GM19351 (cell line): ENCODE measurements around the gene CNN3.

Experiments
- ATAC-seq: cut with Tn5 transposase; IDR thresholded peaks from one replicate; pipeline ENCODE4 v1.9.1; 2021; ENCODE audit warnings: mild to moderate bottlenecking, moderate library complexity; ENCODE audit not compliant: unreplicated experiment

CNN3 gene

GRCh38 chr1:94862718-94863117 lies 64.2 kb downstream of the CNN3 start:
- ATAC-seq, result no peak

DNA sequence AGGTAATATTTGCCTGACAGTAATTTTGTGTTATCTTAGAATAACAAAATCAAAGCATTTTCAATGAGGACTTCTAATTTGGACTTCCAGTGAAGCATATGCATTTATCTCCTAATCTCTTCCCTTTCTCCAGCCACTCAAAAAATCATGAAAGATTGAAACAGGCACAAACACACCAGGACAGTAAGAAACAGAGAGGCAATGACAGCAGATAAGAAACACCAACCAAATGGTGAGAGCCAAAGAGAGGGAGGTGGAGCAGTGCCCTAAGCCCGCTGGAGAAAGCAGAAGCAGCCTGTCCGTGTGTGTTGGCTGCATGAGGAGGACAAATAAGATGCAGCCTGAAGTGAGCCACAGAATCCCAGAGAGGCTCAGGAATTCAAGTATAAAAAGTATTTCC lies 67.7 kb downstream of the CNN3 start:
- ATAC-seq, result no peak

DNA sequence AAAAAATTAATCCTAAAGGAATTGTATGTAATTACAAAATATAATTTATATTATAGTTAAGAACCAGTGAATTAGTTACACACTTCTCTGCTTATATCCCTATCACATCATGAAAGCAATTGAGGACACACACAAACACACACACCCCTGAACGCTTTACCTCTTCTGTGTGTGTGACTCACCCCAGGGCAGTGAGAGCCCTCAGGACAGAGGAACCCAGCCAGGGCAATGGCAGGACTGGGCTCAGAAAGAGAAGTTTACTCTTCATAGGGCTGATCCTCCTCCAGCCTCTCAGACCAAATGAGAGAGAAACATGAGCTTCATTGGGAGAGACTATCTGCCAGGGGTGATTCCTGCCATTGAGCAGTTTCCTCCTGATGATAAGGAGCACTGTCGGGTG lies 68.6 kb downstream of the CNN3 start:
- no peak for ATAC-seq

GRCh38 chr1:94856868-94857267 lies 70.0 kb downstream of the CNN3 start:
- no peak for ATAC-seq

DNA sequence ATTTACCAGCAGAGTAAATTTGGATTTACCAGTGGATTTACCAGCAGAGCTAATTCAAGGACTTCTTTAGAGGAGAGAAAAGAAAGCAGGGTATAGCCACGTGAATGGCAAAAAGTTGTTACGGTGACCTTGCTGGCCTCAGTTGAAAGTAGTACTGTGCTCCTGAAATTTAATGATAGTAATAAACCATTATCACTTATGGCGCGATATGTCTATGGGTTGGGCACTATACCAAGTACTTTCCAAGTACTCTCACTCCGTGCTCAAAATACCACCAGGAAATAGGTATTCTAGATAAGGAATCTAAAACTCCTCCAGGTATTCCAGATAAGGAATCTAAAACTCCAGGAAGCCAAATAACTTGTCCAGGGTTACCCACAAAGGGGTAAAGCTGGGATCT lies 70.9 kb downstream of the CNN3 start:
- ATAC-seq, result no peak

DNA sequence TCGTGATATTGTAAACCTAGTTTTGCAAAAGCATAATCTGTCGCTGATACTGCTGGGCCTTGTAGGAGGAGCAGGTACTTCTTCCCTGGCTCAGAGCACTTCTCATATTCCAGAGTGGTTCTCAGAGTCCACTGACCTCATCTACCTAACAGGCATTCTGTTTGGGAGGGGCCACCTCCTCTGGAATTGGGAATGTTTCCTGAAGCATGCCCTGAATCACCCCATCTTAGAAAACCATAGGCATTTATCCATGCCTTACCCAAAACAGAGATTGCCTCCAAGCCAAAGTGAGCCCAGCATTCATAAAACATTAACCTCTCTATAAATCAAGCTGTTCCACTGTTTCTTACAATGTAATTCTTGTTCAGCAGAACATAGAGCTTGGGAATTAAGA lies 71.6 kb downstream of the CNN3 start:
- no peak for ATAC-seq

GRCh38 chr1:94854458-94855306 lies 72.2 kb downstream of the CNN3 start:
- peak; percentile 99 for ATAC-seq

GRCh38 chr1:94852788-94853187 lies 74.1 kb downstream of the CNN3 start:
- ATAC-seq, result no peak

GRCh38 chr1:94851571-94851970 lies 75.3 kb downstream of the CNN3 start:
- no peak for ATAC-seq
